SK-N-SH (cell line): Measurements from ENCODE around the gene CNRIP1. TPM values are rescaled to one million over a fixed set of nuclear protein-coding genes. Genes with fewer than 3 reads are reported as not detected.

Experiments
- CTCF ChIA-PET: fragments of 300-600, 350-600 bp; formaldehyde crosslinking; extraction: SDS; loops from one replicate; lab custom pipeline; 2021; lab: Yijun Ruan, JAX
- POLR2A ChIA-PET: fragments of 350-600 bp; sonication (Branson Sonifier 250); formaldehyde crosslinking; extraction: SDS; loops from one replicate; lab custom pipeline; 2020; ENCODE audit warnings: antibody characterized with exemption, inconsistent platforms; lab: Yijun Ruan, JAX
- DNase-seq: peaks from one replicate; pipeline ENCODE4 v3.0.0; 2012
- H2AFZ ChIP-seq: fragments of 200-600 bp; sonication (generic); 2 replicates; pipeline ENCODE4 v1.8.1; 2016; ENCODE audit warnings: antibody characterized with exemption, mild to moderate bottlenecking, low read depth
- H3F3A ChIP-seq: fragments of 200-600 bp; sonication (generic); replicated peaks from 2 replicates; pipeline ENCODE3; 2016; ENCODE audit warnings: antibody characterized with exemption, mild to moderate bottlenecking; ENCODE audit not compliant: insufficient read depth
- H3K27ac ChIP-seq, 2 experiments: fragments of 200-500 bp in 1 of 2; fragments of 200-600 bp in 1 of 2; sonication (Bioruptor generic) in 1 of 2; sonication (generic), shearing (Covaris generic) in 1 of 2; 2 replicates each; pipeline versions ENCODE4 v1.5.1 to v1.6.1; 2014 to 2016; ENCODE audit warnings: low read depth in 2 of 2, inconsistent platforms in 1 of 2, low read length in 1 of 2, mild to moderate bottlenecking in 1 of 2, mixed read lengths in 1 of 2
- H3K27me3 ChIP-seq: fragments of 200-600 bp; sonication (generic), shearing (Covaris generic); 2 replicates; pipeline ENCODE4 v1.6.1; 2016; ENCODE audit warnings: mixed run types; ENCODE audit not compliant: insufficient read depth
- H3K36me3 ChIP-seq, 2 experiments: fragments of 200-500 bp in 1 of 2; fragments of 200-600 bp in 1 of 2; sonication (Bioruptor generic) in 1 of 2; sonication (generic) in 1 of 2; replicated peaks in 1 of 2; 2 replicates each; pipeline versions ENCODE3 to v1.5.1; 2014 to 2016; ENCODE audit warnings: low read length in 1 of 2, mild to moderate bottlenecking in 1 of 2; ENCODE audit not compliant: insufficient read depth in 2 of 2, control insufficient read depth in 1 of 2
- H3K4me1 ChIP-seq, 2 experiments: fragments of 200-500 bp in 1 of 2; fragments of 200-600 bp in 1 of 2; sonication (Bioruptor generic) in 1 of 2; sonication (generic), shearing (Covaris generic) in 1 of 2; 2 replicates each; pipeline versions ENCODE4 v1.5.1 to v1.6.1; 2014 to 2016; ENCODE audit warnings: low read depth in 1 of 2, low read length in 1 of 2, mixed run types in 1 of 2; ENCODE audit not compliant: insufficient read depth in 2 of 2, control insufficient read depth in 1 of 2
- H3K4me2 ChIP-seq: fragments of 200-600 bp; sonication (generic), shearing (Covaris generic); 2 replicates; pipeline ENCODE4 v1.6.1; 2017; ENCODE audit warnings: mixed run types
- H3K4me3 ChIP-seq, 2 experiments: fragments of 200-500 bp in 1 of 2; fragments of 200-600 bp in 1 of 2; sonication (Bioruptor generic) in 1 of 2; sonication (generic), shearing (Covaris generic) in 1 of 2; 2 replicates each; pipeline versions ENCODE4 v1.5.1 to v1.8.1; 2014 to 2016; ENCODE audit warnings: low read depth in 2 of 2, inconsistent platforms in 1 of 2, low read length in 1 of 2, mild to moderate bottlenecking in 1 of 2, mixed read lengths in 1 of 2, moderate library complexity in 1 of 2
- H3K79me2 ChIP-seq: fragments of 200-600 bp; sonication (generic); 2 replicates; pipeline ENCODE4 v1.8.1; 2017; ENCODE audit warnings: mild to moderate bottlenecking; ENCODE audit not compliant: insufficient read depth
- H3K9ac ChIP-seq: fragments of 200-600 bp; sonication (generic); 2 replicates; pipeline ENCODE4 v1.6.1; 2017; ENCODE audit warnings: mixed run types
- H3K9me2 ChIP-seq: fragments of 200-600 bp; sonication (generic); 2 replicates; pipeline ENCODE4 v1.6.1; 2017; ENCODE audit warnings: mixed run types
- H3K9me3 ChIP-seq: fragments of 200-600 bp; sonication (generic); 2 replicates; pipeline ENCODE4 v1.6.1; 2017; ENCODE audit warnings: mixed run types, mild to moderate bottlenecking, moderate library complexity
- H4K20me1 ChIP-seq: fragments of 200-600 bp; sonication (generic); 2 replicates; pipeline ENCODE4 v1.6.1; 2017; ENCODE audit warnings: mild to moderate bottlenecking, mixed run types; ENCODE audit not compliant: insufficient read depth
- CHD2 ChIP-seq: fragments of 150-350 bp; IDR thresholded peaks from 2 replicates; pipeline ENCODE4 v1.6.1; 2018; ENCODE audit warnings: low read length; ENCODE audit not compliant: partially characterized antibody
- ELF1 ChIP-seq: IDR thresholded peaks from 2 replicates; pipeline ENCODE4 v1.4.0; 2012
- EP300 ChIP-seq, 2 experiments: IDR thresholded peaks; 2 replicates each; pipeline versions ENCODE4 v1.4.0 to v1.6.1; 2012; ENCODE audit warnings: borderline replicate concordance in 1 of 2, low read depth in 1 of 2, low read length in 1 of 2
- EZH2phosphoT487 ChIP-seq: fragments of 200-600 bp; sonication (generic); IDR thresholded peaks from 2 replicates; pipeline ENCODE4 v1.6.1; 2017; ENCODE audit warnings: low read depth, mixed run types, mild to moderate bottlenecking, antibody characterized with exemption, moderate library complexity, borderline replicate concordance
- GABPA ChIP-seq: IDR thresholded peaks from 2 replicates; pipeline ENCODE4 v1.4.0; 2012; ENCODE audit warnings: low read depth, mild to moderate bottlenecking
- GATA2 ChIP-seq: sonication (generic); formaldehyde crosslinking; IDR thresholded peaks from 2 replicates; pipeline ENCODE4 v1.5.0; 2020; ENCODE audit warnings: mild to moderate bottlenecking, missing genetic modification reagents
- MEF2A ChIP-seq: IDR thresholded peaks from 2 replicates; pipeline ENCODE4 v1.4.0; 2012; ENCODE audit warnings: low read depth, borderline replicate concordance
- MXI1 ChIP-seq: IDR thresholded peaks from 2 replicates; pipeline ENCODE4 v1.6.1; 2012; ENCODE audit warnings: mild to moderate bottlenecking, low read depth, low read length, improper control_type of control experiment
- NFIC ChIP-seq: IDR thresholded peaks from 2 replicates; pipeline ENCODE4 v1.4.0; 2012; ENCODE audit warnings: borderline replicate concordance
- NRF1 ChIP-seq: IDR thresholded peaks from 2 replicates; pipeline ENCODE4 v1.6.1; 2012; ENCODE audit warnings: low read depth, mild to moderate bottlenecking, low read length
- POLR2AphosphoS5 ChIP-seq: IDR thresholded peaks from 2 replicates; pipeline ENCODE4 v1.6.1; 2012; ENCODE audit warnings: low read depth, low read length
- RAD21 ChIP-seq: IDR thresholded peaks from 2 replicates; pipeline ENCODE4 v1.6.1; 2012; ENCODE audit warnings: mild to moderate bottlenecking, low read length
- RCOR1 ChIP-seq: fragments of 150-350 bp; IDR thresholded peaks from 2 replicates; pipeline ENCODE4 v1.6.1; 2017; ENCODE audit warnings: antibody characterized with exemption, low read length
- RFX5 ChIP-seq: IDR thresholded peaks from 2 replicates; pipeline ENCODE4 v1.6.1; 2012; ENCODE audit warnings: mild to moderate bottlenecking, improper control_type of control experiment, low read length
- SIN3A ChIP-seq: IDR thresholded peaks from 2 replicates; pipeline ENCODE4 v1.6.1; 2012; ENCODE audit warnings: low read depth, mild to moderate bottlenecking, low read length, moderate library complexity, borderline replicate concordance
- SMC3 ChIP-seq: IDR thresholded peaks from 2 replicates; pipeline ENCODE4 v1.6.1; 2012; ENCODE audit warnings: low read depth, low read length, improper control_type of control experiment
- TAF1 ChIP-seq: IDR thresholded peaks from 2 replicates; pipeline ENCODE4 v1.6.1; 2012; ENCODE audit warnings: low read depth, mild to moderate bottlenecking, low read length, moderate library complexity, borderline replicate concordance
- TCF12 ChIP-seq: IDR thresholded peaks from 2 replicates; pipeline ENCODE4 v1.4.0; 2012
- TEAD4 ChIP-seq: IDR thresholded peaks from 2 replicates; pipeline ENCODE4 v1.4.0; 2012; ENCODE audit warnings: mild to moderate bottlenecking, borderline replicate concordance; ENCODE audit not compliant: insufficient read depth
- WGBS: methylation state at CpG from one replicate; pipeline ENCODE4 v1.1.6; 2017; ENCODE audit warnings: low lambda C conversion rate; 5-methylcytosine and 5-hydroxymethylcytosine counted together
- polyA plus RNA-seq, 3 experiments: library from polyadenylated mRNA; depleted of rRNA; stranded (reverse); fragments of >200 nt; gene quantifications; 2 replicates each; pipeline ENCODE4 v1.2.3, GENCODE V29; 2012
- TF ChIP-seq, protein P1 (sequence below): IDR thresholded peaks from 2 replicates; pipeline ENCODE4 v1.4.0; 2012; ENCODE audit warnings: low read depth
- TF ChIP-seq, protein P2 (sequence below): IDR thresholded peaks from 2 replicates; pipeline ENCODE4 v1.4.0; 2012; ENCODE audit warnings: low read depth, borderline replicate concordance
- TF ChIP-seq, protein P3 (sequence below): IDR thresholded peaks from 2 replicates; pipeline ENCODE4; 2012
- TF ChIP-seq, protein P4 (sequence below): IDR thresholded peaks from 2 replicates; pipeline ENCODE4 v1.4.0; 2012; ENCODE audit warnings: low read depth, borderline replicate concordance
- TF ChIP-seq, protein P5 (sequence below): fragments of 150-350 bp; IDR thresholded peaks from 2 replicates; pipeline ENCODE4 v1.6.1; 2016; ENCODE audit warnings: mild to moderate bottlenecking, low read depth, low read length

The CNRIP1 gene
- polyA plus RNA-seq, 1 of the 3 experiments (the other 2 are of a cell fraction): 55.5 TPM

DNA sequence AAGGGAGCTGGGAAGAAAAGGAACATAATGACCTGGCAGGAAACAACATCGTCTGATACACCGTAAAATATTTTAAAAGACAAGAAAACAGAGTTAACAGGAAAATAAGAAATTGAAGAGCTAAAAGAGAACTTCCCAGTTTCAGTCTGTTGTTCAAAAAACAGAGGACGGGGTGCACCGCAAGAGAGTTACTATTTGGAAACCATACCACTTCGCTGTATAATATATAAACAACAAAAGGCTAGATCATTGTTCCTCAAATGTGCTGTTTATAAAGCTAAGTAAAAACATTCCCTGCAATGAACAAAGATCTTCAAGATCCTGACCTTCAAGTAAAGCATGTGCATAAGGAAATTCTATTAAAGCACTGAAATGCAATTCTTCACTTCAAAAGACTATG lies 69.6 kb downstream of the CNRIP1 start:
- H3K9me3 ChIP-seq: no peaks in the 10 kb centered on the region
- ChIA-PET CTCF (interaction anchor here (0.7 to 2.3 kb wide), 12 partner anchors 9 to 128 kb away, joined by 3 to 16 read pairs (median 4); no protein-coding TSS in a partner anchor), POLR2A (no interaction called here)
- H4K20me1 ChIP-seq: peaks cover 58% of the 10 kb centered on the region
- peak overlapping the region; percentile 88 to 99 for H3K4me3 ChIP-seq
- peak overlapping the region; percentile 36 to 90 for H3K27ac ChIP-seq
- peak overlapping the region; percentile 66 for H3K4me2 ChIP-seq
- no peaks in the 10 kb centered on the region for H3K9me2 ChIP-seq
- peaks cover 22% of the 10 kb centered on the region for H3F3A ChIP-seq
- H3K4me1 ChIP-seq: peaks cover 16 to 36% of the 10 kb centered on the region in 2 experiments
- 63% methylated on average over 5 of the region's 5 CpGs for whole genome bisulfite sequencing
- TF ChIP-seq SMC3: no peak
- TF ChIP-seq EP300 (IDR thresholded peaks at IDR 0.05; ENCODE audit: borderline replicate concordance in 1 of 2, low read depth in 1 of 2, low read length in 1 of 2): no peak
- no peak for TF ChIP-seq CHD2
- no peak for TF ChIP-seq NFIC
- no peak for TF ChIP-seq NRF1
- TF ChIP-seq ELF1: no peak
- no peak for TF ChIP-seq TCF12
- no peak for TF ChIP-seq RAD21
- TF ChIP-seq, protein P1, sequence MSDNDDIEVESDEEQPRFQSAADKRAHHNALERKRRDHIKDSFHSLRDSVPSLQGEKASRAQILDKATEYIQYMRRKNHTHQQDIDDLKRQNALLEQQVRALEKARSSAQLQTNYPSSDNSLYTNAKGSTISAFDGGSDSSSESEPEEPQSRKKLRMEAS: no peak
- TF ChIP-seq GABPA: no peak
- TF ChIP-seq SIN3A: no peak
- TF ChIP-seq TEAD4: no peak
- TF ChIP-seq RCOR1: no peak
- TF ChIP-seq GATA2 (CRISPR knock-in tag): no peak
- no peak for TF ChIP-seq RFX5
- no peak for TF ChIP-seq MEF2A
- no peak for TF ChIP-seq MXI1
- TF ChIP-seq, protein P2, sequence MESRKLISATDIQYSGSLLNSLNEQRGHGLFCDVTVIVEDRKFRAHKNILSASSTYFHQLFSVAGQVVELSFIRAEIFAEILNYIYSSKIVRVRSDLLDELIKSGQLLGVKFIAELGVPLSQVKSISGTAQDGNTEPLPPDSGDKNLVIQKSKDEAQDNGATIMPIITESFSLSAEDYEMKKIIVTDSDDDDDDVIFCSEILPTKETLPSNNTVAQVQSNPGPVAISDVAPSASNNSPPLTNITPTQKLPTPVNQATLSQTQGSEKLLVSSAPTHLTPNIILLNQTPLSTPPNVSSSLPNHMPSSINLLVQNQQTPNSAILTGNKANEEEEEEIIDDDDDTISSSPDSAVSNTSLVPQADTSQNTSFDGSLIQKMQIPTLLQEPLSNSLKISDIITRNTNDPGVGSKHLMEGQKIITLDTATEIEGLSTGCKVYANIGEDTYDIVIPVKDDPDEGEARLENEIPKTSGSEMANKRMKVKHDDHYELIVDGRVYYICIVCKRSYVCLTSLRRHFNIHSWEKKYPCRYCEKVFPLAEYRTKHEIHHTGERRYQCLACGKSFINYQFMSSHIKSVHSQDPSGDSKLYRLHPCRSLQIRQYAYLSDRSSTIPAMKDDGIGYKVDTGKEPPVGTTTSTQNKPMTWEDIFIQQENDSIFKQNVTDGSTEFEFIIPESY: no peak
- no peak for DNase-seq
- no peaks in the 10 kb centered on the region for H3K27me3 ChIP-seq
- H2AFZ ChIP-seq: no peak overlapping the region
- H3K36me3 ChIP-seq: peaks cover 4 to 8% of the 10 kb centered on the region in 2 experiments
- H3K9ac ChIP-seq: peak overlapping the region; percentile 91; the same call in 1 of the 2 replicates
- H3K79me2 ChIP-seq: peaks cover 83% of the 10 kb centered on the region

DNA sequence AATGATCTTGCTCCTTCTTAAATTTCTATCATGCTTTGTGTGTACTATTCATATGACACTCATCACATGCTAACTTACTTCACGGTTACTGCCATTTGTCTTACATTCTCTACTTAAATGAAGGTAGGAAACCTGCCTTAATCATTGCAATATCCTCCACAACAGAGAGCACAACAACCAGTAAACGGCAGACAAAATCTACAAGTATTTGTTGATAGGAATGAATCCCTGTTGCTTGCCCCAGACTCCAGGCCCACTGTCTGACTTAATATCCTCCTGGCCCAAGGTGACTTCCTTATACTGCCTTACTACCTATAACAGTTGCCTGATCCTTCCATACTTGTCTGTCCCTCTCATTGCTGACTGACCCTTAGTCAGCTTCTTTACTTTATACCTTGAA lies 70.9 kb downstream of the CNRIP1 start:
- Histone ChIP-seq H3K4me1 (peaks cover 17 to 37% of the 10 kb centered on the region in 2 experiments), H3F3A (peaks cover 25% of the 10 kb centered on the region), H3K27me3 (no peaks in the 10 kb centered on the region), H2AFZ (no peak overlapping the region), H3K4me2 (peak overlapping the region; percentile 66), H3K79me2 (peaks cover 86% of the 10 kb centered on the region), H3K36me3 (peaks cover 7 to 8% of the 10 kb centered on the region in 2 experiments), H4K20me1 (peaks cover 72% of the 10 kb centered on the region), H3K27ac (no peak overlapping the region), H3K9me3 (no peaks in the 10 kb centered on the region), H3K9ac (no peak overlapping the region), H3K4me3 (peak overlapping the region; percentile 2 to 99; a peak in 2 of 4 replicates), H3K9me2 (no peaks in the 10 kb centered on the region)
- ChIA-PET POLR2A (no interaction called here), CTCF (interaction anchor here (1.0 kb wide), 1 partner anchor 127 kb away, joined by 3 read pairs; no protein-coding TSS in a partner anchor)
- DNase-seq: no peak
- 92% methylated on average over 2 of the region's 2 CpGs for WGBS
- TF ChIP-seq RFX5 (no peak), RCOR1 (no peak), NFIC (no peak), MEF2A (no peak), EZH2phosphoT487 (no peak), TAF1 (no peak), POLR2AphosphoS5 (no peak)
- TF ChIP-seq, protein P3, sequence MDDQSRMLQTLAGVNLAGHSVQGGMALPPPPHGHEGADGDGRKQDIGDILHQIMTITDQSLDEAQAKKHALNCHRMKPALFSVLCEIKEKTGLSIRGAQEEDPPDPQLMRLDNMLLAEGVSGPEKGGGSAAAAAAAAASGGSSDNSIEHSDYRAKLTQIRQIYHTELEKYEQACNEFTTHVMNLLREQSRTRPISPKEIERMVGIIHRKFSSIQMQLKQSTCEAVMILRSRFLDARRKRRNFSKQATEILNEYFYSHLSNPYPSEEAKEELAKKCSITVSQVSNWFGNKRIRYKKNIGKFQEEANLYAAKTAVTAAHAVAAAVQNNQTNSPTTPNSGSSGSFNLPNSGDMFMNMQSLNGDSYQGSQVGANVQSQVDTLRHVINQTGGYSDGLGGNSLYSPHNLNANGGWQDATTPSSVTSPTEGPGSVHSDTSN: no peak
- TF ChIP-seq, protein P1: no peak
- TF ChIP-seq, protein P4, sequence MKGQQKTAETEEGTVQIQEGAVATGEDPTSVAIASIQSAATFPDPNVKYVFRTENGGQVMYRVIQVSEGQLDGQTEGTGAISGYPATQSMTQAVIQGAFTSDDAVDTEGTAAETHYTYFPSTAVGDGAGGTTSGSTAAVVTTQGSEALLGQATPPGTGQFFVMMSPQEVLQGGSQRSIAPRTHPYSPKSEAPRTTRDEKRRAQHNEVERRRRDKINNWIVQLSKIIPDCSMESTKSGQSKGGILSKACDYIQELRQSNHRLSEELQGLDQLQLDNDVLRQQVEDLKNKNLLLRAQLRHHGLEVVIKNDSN: no peak
- TF ChIP-seq, protein P5, sequence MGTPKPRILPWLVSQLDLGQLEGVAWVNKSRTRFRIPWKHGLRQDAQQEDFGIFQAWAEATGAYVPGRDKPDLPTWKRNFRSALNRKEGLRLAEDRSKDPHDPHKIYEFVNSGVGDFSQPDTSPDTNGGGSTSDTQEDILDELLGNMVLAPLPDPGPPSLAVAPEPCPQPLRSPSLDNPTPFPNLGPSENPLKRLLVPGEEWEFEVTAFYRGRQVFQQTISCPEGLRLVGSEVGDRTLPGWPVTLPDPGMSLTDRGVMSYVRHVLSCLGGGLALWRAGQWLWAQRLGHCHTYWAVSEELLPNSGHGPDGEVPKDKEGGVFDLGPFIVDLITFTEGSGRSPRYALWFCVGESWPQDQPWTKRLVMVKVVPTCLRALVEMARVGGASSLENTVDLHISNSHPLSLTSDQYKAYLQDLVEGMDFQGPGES: no peak
